Measurements from ENCODE around the gene MYCT1. TPM values are rescaled to one million over a fixed set of nuclear protein-coding genes. Genes with fewer than 3 reads are reported as not detected.

The MYCT1 gene
- total RNA-seq, 1 experiment from 2014 or later = 0.17 TPM

DNA sequence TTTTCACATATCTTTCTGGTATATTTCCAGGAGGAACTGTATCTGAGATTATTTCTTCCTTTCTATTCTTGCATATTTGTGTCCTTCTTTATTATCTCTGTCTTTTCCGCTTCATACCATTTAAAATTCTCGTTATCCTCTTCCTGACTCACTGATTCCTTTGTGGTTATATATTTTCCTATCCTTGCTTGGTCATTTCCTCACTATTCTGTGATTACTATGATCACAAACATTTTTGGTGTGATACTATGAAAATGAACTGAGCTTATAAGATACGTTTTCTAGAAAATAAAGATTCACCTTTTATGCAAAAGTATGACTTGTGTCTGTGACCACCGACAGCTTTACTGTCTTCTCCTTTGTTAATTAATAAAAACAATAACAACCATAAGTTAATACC, 26.5 kb upstream of the MYCT1 start:
- Mint-ChIP-seq H3K36me3 (ENCODE audit: insufficient read depth in 1 of 3, low read depth in 3 of 3) (no peaks in the 10 kb centered on the region), H3K27ac (no peak overlapping the region), H3K4me1 (no peaks in the 10 kb centered on the region; a peak in 1 of 4 replicates), H3K4me3 (no peak overlapping the region), H3K9me3 (no peaks in the 10 kb centered on the region; a peak in 2 of 5 replicates), H3K27me3 (ENCODE audit: low read depth) (no peaks in the 10 kb centered on the region; the same call in 1 of the 2 replicates)
- H3K14ac ChIP-seq (ENCODE audit: insufficient read depth, low read length) = no peak overlapping the region
- no peak overlapping the region for H2BK5ac ChIP-seq (ENCODE audit: insufficient read length, low read length)
- no peaks in the 10 kb centered on the region for H3K4me1 ChIP-seq (ENCODE audit: insufficient read depth, low read length)
- no peak overlapping the region for H2BK12ac ChIP-seq (ENCODE audit: insufficient read length, low read depth, low read length)
- no peak overlapping the region for H3T11ph ChIP-seq (ENCODE audit: low read length)
- no peak overlapping the region for H2BK20ac ChIP-seq (ENCODE audit: low read depth, low read length, poor library complexity, severe bottlenecking)
- H3K23me2 ChIP-seq (ENCODE audit: insufficient read length, low read depth, low read length, poor library complexity, severe bottlenecking) = no peaks in the 10 kb centered on the region
- H2BK120ac ChIP-seq (ENCODE audit: low read depth, low read length, poor library complexity, severe bottlenecking) = no peak overlapping the region
- WGBS (ENCODE audit: extremely low coverage, insufficient read length, low lambda C conversion rate) = 100% methylated on average over 2 of the region's 4 CpGs
- H2BK15ac ChIP-seq (ENCODE audit: low read depth, low read length) = no peak overlapping the region
- no peak overlapping the region for H2AFZ ChIP-seq (ENCODE audit: low read length)
- H4K5ac ChIP-seq (ENCODE audit: insufficient read length, low read depth, low read length) = no peak overlapping the region
- H3K4ac ChIP-seq (ENCODE audit: low read depth, low read length) = no peak overlapping the region
- H3K23ac ChIP-seq (ENCODE audit: insufficient read length, low read depth, low read length) = no peak overlapping the region
- no peak overlapping the region for H4K91ac ChIP-seq (ENCODE audit: insufficient read length, low read depth, low read length)
- H3K79me1 ChIP-seq (ENCODE audit: insufficient read depth, low read depth, low read length, poor library complexity, severe bottlenecking) = no peaks in the 10 kb centered on the region
- TF ChIP-seq, protein P1, sequence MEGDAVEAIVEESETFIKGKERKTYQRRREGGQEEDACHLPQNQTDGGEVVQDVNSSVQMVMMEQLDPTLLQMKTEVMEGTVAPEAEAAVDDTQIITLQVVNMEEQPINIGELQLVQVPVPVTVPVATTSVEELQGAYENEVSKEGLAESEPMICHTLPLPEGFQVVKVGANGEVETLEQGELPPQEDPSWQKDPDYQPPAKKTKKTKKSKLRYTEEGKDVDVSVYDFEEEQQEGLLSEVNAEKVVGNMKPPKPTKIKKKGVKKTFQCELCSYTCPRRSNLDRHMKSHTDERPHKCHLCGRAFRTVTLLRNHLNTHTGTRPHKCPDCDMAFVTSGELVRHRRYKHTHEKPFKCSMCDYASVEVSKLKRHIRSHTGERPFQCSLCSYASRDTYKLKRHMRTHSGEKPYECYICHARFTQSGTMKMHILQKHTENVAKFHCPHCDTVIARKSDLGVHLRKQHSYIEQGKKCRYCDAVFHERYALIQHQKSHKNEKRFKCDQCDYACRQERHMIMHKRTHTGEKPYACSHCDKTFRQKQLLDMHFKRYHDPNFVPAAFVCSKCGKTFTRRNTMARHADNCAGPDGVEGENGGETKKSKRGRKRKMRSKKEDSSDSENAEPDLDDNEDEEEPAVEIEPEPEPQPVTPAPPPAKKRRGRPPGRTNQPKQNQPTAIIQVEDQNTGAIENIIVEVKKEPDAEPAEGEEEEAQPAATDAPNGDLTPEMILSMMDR (conservative IDR thresholded peaks at IDR 0.05) = no peak
- H3K18ac ChIP-seq (ENCODE audit: insufficient read length, low read depth, low read length) = no peak overlapping the region
- no peaks in the 10 kb centered on the region for H4K20me1 ChIP-seq (ENCODE audit: control insufficient read depth, insufficient read depth, insufficient read length)
- H3K9ac ChIP-seq (ENCODE audit: extremely low read depth, insufficient read length, low read length) = no peak overlapping the region
- DNase-seq = no peak
- H3K27ac ChIP-seq (ENCODE audit: insufficient read length, low read depth, low read length) = no peak overlapping the region
- H4K8ac ChIP-seq (replicated peaks; ENCODE audit: insufficient read length, low read depth, low read length) = no peak overlapping the region
- no peaks in the 10 kb centered on the region for H3K79me2 ChIP-seq (ENCODE audit: insufficient read depth, low read length)
- no peak overlapping the region for H3K56ac ChIP-seq (ENCODE audit: insufficient read length, low read depth, low read length)
- no peaks in the 10 kb centered on the region for H3K27me3 ChIP-seq (ENCODE audit: insufficient read depth, low read length)
- H3K4me2 ChIP-seq (ENCODE audit: insufficient read depth, insufficient read length, low read length) = no peak overlapping the region
- H3K9me3 ChIP-seq (ENCODE audit: control insufficient read depth, low read depth, low read length) = no peaks in the 10 kb centered on the region
- no peak overlapping the region for H2AK5ac ChIP-seq (ENCODE audit: insufficient read length, low read length)
